K562 (cell line): ENCODE results near the gene MANEAL. TPM values are rescaled to one million over a fixed set of nuclear protein-coding genes. Genes with fewer than 3 reads are reported as not detected.
A peak's percentile ranks its signal among the peaks of the same experiment; 100 is the strongest.

ENCODE experiments used
- ATAC-seq: fragments of 200-7000 bp; cut with Tn5 transposase; 3 replicates; pipeline ENCODE4 v1.9.1; 2020; ENCODE audit warnings: moderate library complexity
- BruUV-seq: library from RNA; stranded (reverse); fragments of 400-500 nt; replicated peaks from 2 replicates; lab custom pipeline; 2021; lab: Mats Ljungman, UMichigan
- CTCF ChIA-PET: fragments of 300-600 bp; formaldehyde crosslinking; extraction: SDS; loops from one replicate; lab custom pipeline; 2021; ENCODE audit warnings: low intra/inter-chr PET ratio; lab: Yijun Ruan, JAX
- POLR2A ChIA-PET: fragments of 300-600, 350-650 bp; sonication (Branson Sonifier 250); formaldehyde crosslinking; extraction: SDS; loops from one replicate; lab custom pipeline; 2021; ENCODE audit warnings: antibody characterized with exemption, inconsistent platforms; lab: Yijun Ruan, JAX
- DNase-seq, 4 experiments: peaks; one replicate each; pipeline versions ENCODE4 v3.0.0 to v3.0.0-alpha.2; 2011 to 2018; ENCODE audit warnings: low spot score in 3 of 4, mixed read lengths in 3 of 4; ENCODE audit errors: extremely low read depth in 1 of 4
- FAIRE-seq: peaks from 2 replicates; lab custom pipeline; 2011; peaks lifted over from hg19 to GRCh38; lab: Jason Lieb, UNC
- H2AFZ ChIP-seq: 2 replicates; pipeline ENCODE4 v1.6.0; 2011; ENCODE audit warnings: low read depth, low read length, control low read depth, inconsistent platforms
- H3K27ac ChIP-seq: fragments of 200-600 bp; 3 replicates; pipeline ENCODE4 v1.8.0; 2011; ENCODE audit warnings: low read depth, mild to moderate bottlenecking, control low read depth, inconsistent platforms, low read length, moderate library complexity, mixed read lengths; ENCODE audit errors: extremely low read depth
- H3K27me3 ChIP-seq, 2 experiments: fragments of 300-600 bp in 1 of 2; 2 replicates in 1 of 2; 3 replicates in 1 of 2; pipeline versions ENCODE4 v1.6.0 to v1.8.0; 2011; ENCODE audit warnings: inconsistent platforms in 2 of 2, low read length in 2 of 2, mild to moderate bottlenecking in 1 of 2, mixed read lengths in 1 of 2, moderate library complexity in 1 of 2; ENCODE audit not compliant: control insufficient read depth in 2 of 2, insufficient read depth in 2 of 2
- H3K36me3 ChIP-seq: fragments of 300-600 bp; 3 replicates; pipeline ENCODE4 v1.8.0; 2011; ENCODE audit warnings: mild to moderate bottlenecking, low read length, inconsistent platforms; ENCODE audit not compliant: control insufficient read depth, insufficient read depth
- H3K4me1 ChIP-seq, 2 experiments: fragments of 200-600 bp in 1 of 2; replicated peaks in 1 of 2; 2 replicates in 1 of 2; 3 replicates in 1 of 2; pipeline versions ENCODE4 v1.5.1 to v1.8.0; 2011; ENCODE audit warnings: inconsistent platforms in 2 of 2, low read length in 2 of 2, mild to moderate bottlenecking in 1 of 2, mixed read lengths in 1 of 2, moderate library complexity in 1 of 2; ENCODE audit not compliant: control insufficient read depth in 2 of 2, insufficient read depth in 2 of 2
- H3K4me2 ChIP-seq: 2 replicates; pipeline ENCODE4 v1.6.1; 2011; ENCODE audit warnings: low read length, control low read depth, inconsistent platforms, mixed read lengths; ENCODE audit not compliant: insufficient read depth
- H3K4me3 ChIP-seq: fragments of 200-600 bp; sonication (generic), shearing (Covaris generic); 2 replicates; pipeline ENCODE4 v1.5.1; 2016; ENCODE audit warnings: control low read depth, inconsistent platforms
- H3K79me2 ChIP-seq: fragments of 200-600 bp; 3 replicates; pipeline ENCODE4 v1.8.0; 2011; ENCODE audit warnings: low read length, inconsistent platforms; ENCODE audit not compliant: control insufficient read depth, insufficient read depth
- H3K9ac ChIP-seq, 2 experiments: 2 replicates each; pipeline versions ENCODE4 v1.6.0 to v1.6.1; 2011; ENCODE audit warnings: low read depth in 2 of 2, low read length in 2 of 2, control low read depth in 1 of 2, inconsistent platforms in 1 of 2, mild to moderate bottlenecking in 1 of 2, mixed read lengths in 1 of 2; ENCODE audit not compliant: insufficient read depth in 1 of 2
- H3K9me1 ChIP-seq: one replicate; pipeline ENCODE4 v1.6.0; 2011; ENCODE audit warnings: inconsistent platforms, mild to moderate bottlenecking, low read length, moderate library complexity; ENCODE audit not compliant: control insufficient read depth, insufficient read depth
- H3K9me3 ChIP-seq: replicated peaks from 2 replicates; pipeline ENCODE4 v1.5.1; 2011; ENCODE audit warnings: low read depth, low read length, inconsistent platforms; ENCODE audit not compliant: control insufficient read depth, insufficient read depth
- H4K20me1 ChIP-seq: replicated peaks from 2 replicates; pipeline ENCODE4 v1.6.1; 2011; ENCODE audit warnings: low read length, inconsistent platforms, mixed read lengths; ENCODE audit not compliant: control insufficient read depth, insufficient read depth
- ARID3A ChIP-seq: IDR thresholded peaks from 2 replicates; pipeline ENCODE4 v1.6.1; 2012; ENCODE audit warnings: low read depth, low read length, improper control_type of control experiment, borderline replicate concordance
- ASH1L ChIP-seq: fragments of 450-650 bp; IDR thresholded peaks from 2 replicates; pipeline ENCODE4 v1.6.1; 2018; ENCODE audit warnings: borderline replicate concordance, mild to moderate bottlenecking, low read depth; ENCODE audit not compliant: partially characterized antibody
- EHMT2 ChIP-seq: fragments of 450-650 bp; IDR thresholded peaks from 2 replicates; pipeline ENCODE4 v1.6.1; 2018; ENCODE audit warnings: antibody characterized with exemption
- GATAD2A ChIP-seq: fragments of 450-650 bp; IDR thresholded peaks from 2 replicates; pipeline ENCODE4 v1.6.1; 2017
- ILF3 ChIP-seq: fragments of 450-650 bp; IDR thresholded peaks from 2 replicates; pipeline ENCODE4 v1.6.1; 2018; ENCODE audit warnings: antibody characterized with exemption, mild to moderate bottlenecking, moderate library complexity, borderline replicate concordance
- MEF2D ChIP-seq: conservative IDR thresholded peaks from 2 replicates; pipeline ENCODE4 v1.6.1; 2016; ENCODE audit warnings: low read depth, missing genetic modification characterization, missing compliant biosample characterization
- NKRF ChIP-seq: fragments of 450-650 bp; IDR thresholded peaks from 2 replicates; pipeline ENCODE4 v1.6.1; 2016; ENCODE audit warnings: borderline replicate concordance
- PURB ChIP-seq: sonication (generic); formaldehyde crosslinking; IDR thresholded peaks from 2 replicates; pipeline ENCODE4 v1.9.0; 2021; ENCODE audit warnings: low read depth, mild to moderate bottlenecking, missing genetic modification reagents
- SMAD2 ChIP-seq: fragments of 150-350 bp; IDR thresholded peaks from 2 replicates; pipeline ENCODE4 v1.6.1; 2014; ENCODE audit warnings: low read depth, mild to moderate bottlenecking, low read length
- SNAPC5 ChIP-seq: fragments of 250-450 bp; sonication (Bioruptor Pico); IDR thresholded peaks from 2 replicates; pipeline ENCODE4 v1.8.0; 2021; ENCODE audit warnings: moderate library complexity, mild to moderate bottlenecking, inconsistent platforms
- SREBF2 ChIP-seq: sonication (generic); formaldehyde crosslinking; IDR thresholded peaks from 2 replicates; pipeline ENCODE4 v1.4.0; 2020; ENCODE audit warnings: mild to moderate bottlenecking, missing genetic modification reagents
- TAL1 ChIP-seq: fragments of 450-650 bp; IDR thresholded peaks from 2 replicates; pipeline ENCODE4 v1.6.1; 2016; ENCODE audit warnings: mild to moderate bottlenecking
- TCF7L2 ChIP-seq: fragments of 150-350 bp; IDR thresholded peaks from 2 replicates; pipeline ENCODE4 v1.6.1; 2016; ENCODE audit warnings: low read depth, mild to moderate bottlenecking, low read length, moderate library complexity
- U2AF1 ChIP-seq: fragments of 200-400 bp; formaldehyde crosslinking; optimal IDR thresholded peaks from 2 replicates; pipeline ENCODE3; 2017; ENCODE audit warnings: mild to moderate bottlenecking, low read depth, low read length, moderate library complexity
- ZBTB26 ChIP-seq: fragments of 450-650 bp; formaldehyde crosslinking; IDR thresholded peaks from 2 replicates; pipeline ENCODE4 v1.4.0; 2022; ENCODE audit warnings: missing genetic modification characterization
- ZNF3 ChIP-seq: fragments of 250-450 bp; sonication (Bioruptor Pico); IDR thresholded peaks from 2 replicates; pipeline ENCODE4 v1.5.0; 2021; ENCODE audit warnings: mild to moderate bottlenecking, moderate library complexity
- WGBS: fragments of 100-300 bp; shearing (Covaris generic); methylation state at CpG from one replicate; pipeline ENCODE4 v1.1.6; 2016; ENCODE audit warnings: low coverage, mixed read lengths; ENCODE audit not compliant: insufficient coverage; ENCODE audit errors: missing lambda C conversion rate; 5-methylcytosine and 5-hydroxymethylcytosine counted together
- in situ Hi-C: fragments of 300-500 bp; cut with MboI; formaldehyde crosslinking; loops from 4 replicates; pipeline ENCODE4 v1.15.0; 2018; ENCODE audit warnings: inconsistent platforms, mixed read lengths
- intact Hi-C: fragments of 100-400 bp; cut with micrococcal nuclease; formaldehyde crosslinking; loops from 2 replicates; pipeline ENCODE4 v1.14.2; 2022
- polyA plus RNA-seq, 8 experiments: library from polyadenylated mRNA; depleted of rRNA in 4 of 8; stranded (reverse) in 5 of 8; unstranded in 3 of 8; fragments of >200 nt; fragmentation: Nextera tagmentation in 2 of 8; fragmentation: Illumina TruSeq in 1 of 8; extraction: Ambion mirVana in 2 of 8; extraction: Trizol in 1 of 8; gene quantifications; 2 replicates each; pipeline versions ENCODE4 v1.2.1 to v1.2.3, GENCODE V29; 2011 to 2014; ENCODE audit warnings: inconsistent platforms in 1 of 8, missing spikeins in 1 of 8
- total RNA-seq, 7 experiments: library from RNA; depleted of rRNA in 6 of 7; stranded (reverse); fragments of >200 nt in 6 of 7; fragmentation: Illumina TruSeq in 2 of 7; extraction: Trizol in 2 of 7; gene quantifications; 2 replicates each; pipeline versions ENCODE4 v1.2.1 to v1.2.3, GENCODE V29; 2011 to 2021; ENCODE audit warnings: low replicate concordance in 1 of 7
- TF ChIP-seq, protein P1 (sequence below): fragments of 450-650 bp; formaldehyde crosslinking; IDR thresholded peaks from 2 replicates; pipeline ENCODE4 v1.4.0; 2022; ENCODE audit warnings: mild to moderate bottlenecking, moderate library complexity

The MANEAL gene
- total and polyA plus RNA-seq, 9 of the 15 experiments (the other 6 are each of a cell fraction or from before 2014, with no cell fraction given) = 0.37 to 3.2 (median 1.2) TPM

DNA sequence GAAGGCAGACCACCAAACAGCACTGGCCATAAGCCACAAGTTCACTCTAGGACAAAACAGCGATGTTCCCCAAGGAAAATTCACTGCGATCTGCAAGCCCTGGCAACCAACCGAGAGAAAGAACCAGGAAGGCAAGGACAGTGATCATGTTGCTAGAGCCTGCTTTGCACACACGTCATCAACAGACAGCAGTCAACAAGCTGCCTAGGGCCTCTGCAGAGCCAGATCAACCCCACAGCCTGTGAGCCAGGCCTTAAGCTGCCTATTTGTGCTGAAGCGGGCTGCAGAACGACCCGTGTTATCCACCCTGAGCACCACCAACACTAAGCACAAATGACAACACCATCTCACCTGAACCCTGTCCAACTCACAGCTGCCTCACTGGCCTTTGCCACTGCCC is 20.6 kb downstream of the MANEAL start:
- 86% methylated on average over 7 of the region's 7 CpGs for WGBS
- Histone ChIP-seq H3K79me2 (peaks cover 10% of the 10 kb centered on the region; the same call in 1 of the 3 replicates), H3K27me3 (no peaks in the 10 kb centered on the region), H4K20me1 (peaks cover 4% of the 10 kb centered on the region; the same call in 1 of the 2 replicates), H3K9ac (peak overlapping the region in 1 of 2 experiments; percentile 18; a peak in 2 of 4 replicates), H3K4me1 (peaks cover 4 to 10% of the 10 kb centered on the region in 2 experiments; a peak in 3 of 5 replicates), H2AFZ (no peak overlapping the region), H3K4me2 (no peak overlapping the region), H3K9me1 (no peaks in the 10 kb centered on the region), H3K36me3 (peaks cover 61% of the 10 kb centered on the region), H3K4me3 (no peak overlapping the region), H3K9me3 (no peaks in the 10 kb centered on the region), H3K27ac (no peak overlapping the region)
- in situ Hi-C loops (no loop called here), intact Hi-C loops (loop anchor here (10.0 kb wide), 1 partner anchor 161 kb away; no protein-coding TSS in a partner anchor)
- CTCF ChIA-PET = no interaction called here
- no peak for DNase-seq
- no peak for FAIRE-seq
- ATAC-seq = no peak
- BruUV-seq = no TSS peak
- POLR2A ChIA-PET = interaction anchor here (0.6 to 2.1 kb wide), 2 partner anchors 43 to 45 kb away, joined by 4 to 7 read pairs; partner anchors contain the start of gene MTF1
- TF ChIP-seq ASH1L (no peak), ZNF3 (no peak), U2AF1 (no peak), SMAD2 (no peak), MEF2D (tag) (no peak), ARID3A (no peak), SNAPC5 (no peak), SREBF2 (CRISPR knock-in tag) (no peak), PURB (CRISPR knock-in tag) (no peak), NKRF (no peak), ZBTB26 (CRISPR knock-in tag) (no peak), TAL1 (no peak), GATAD2A (no peak), TCF7L2 (no peak), ILF3 (no peak), EHMT2 (no peak)
- TF ChIP-seq, protein P1, sequence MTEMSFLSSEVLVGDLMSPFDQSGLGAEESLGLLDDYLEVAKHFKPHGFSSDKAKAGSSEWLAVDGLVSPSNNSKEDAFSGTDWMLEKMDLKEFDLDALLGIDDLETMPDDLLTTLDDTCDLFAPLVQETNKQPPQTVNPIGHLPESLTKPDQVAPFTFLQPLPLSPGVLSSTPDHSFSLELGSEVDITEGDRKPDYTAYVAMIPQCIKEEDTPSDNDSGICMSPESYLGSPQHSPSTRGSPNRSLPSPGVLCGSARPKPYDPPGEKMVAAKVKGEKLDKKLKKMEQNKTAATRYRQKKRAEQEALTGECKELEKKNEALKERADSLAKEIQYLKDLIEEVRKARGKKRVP (CRISPR knock-in tag) = no peak
